NCI-H2227 (cell line): ENCODE results near the gene IGSF21.
A peak's percentile ranks its signal among the peaks of the same experiment; 100 is the strongest.

ENCODE experiments used
- DNase-seq: peaks from one replicate; lab custom pipeline; 2025; ENCODE audit not compliant: unreplicated experiment; lab: John Stamatoyannopoulos, UW

IGSF21 gene

DNA sequence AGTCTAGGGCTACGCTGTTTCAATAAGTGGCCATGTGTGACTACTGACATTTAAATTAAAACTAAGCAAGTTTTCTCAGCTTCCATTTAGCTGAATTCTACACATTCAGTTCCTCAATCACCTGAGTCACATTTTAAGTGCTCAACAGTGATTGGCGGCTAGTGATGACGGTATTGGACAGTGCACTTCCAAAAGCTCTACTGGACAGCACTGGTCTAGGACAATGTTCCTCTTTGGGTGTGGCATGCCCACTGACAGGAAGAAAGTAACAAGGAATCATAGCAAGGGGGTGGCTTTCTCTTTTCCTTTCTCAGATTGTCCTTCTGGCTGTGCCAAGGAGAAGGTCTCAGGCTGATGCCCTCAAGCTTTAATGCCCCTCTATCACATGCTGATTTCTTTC is 11.7 kb downstream of the IGSF21 start:
- DNase-seq: no peak

DNA sequence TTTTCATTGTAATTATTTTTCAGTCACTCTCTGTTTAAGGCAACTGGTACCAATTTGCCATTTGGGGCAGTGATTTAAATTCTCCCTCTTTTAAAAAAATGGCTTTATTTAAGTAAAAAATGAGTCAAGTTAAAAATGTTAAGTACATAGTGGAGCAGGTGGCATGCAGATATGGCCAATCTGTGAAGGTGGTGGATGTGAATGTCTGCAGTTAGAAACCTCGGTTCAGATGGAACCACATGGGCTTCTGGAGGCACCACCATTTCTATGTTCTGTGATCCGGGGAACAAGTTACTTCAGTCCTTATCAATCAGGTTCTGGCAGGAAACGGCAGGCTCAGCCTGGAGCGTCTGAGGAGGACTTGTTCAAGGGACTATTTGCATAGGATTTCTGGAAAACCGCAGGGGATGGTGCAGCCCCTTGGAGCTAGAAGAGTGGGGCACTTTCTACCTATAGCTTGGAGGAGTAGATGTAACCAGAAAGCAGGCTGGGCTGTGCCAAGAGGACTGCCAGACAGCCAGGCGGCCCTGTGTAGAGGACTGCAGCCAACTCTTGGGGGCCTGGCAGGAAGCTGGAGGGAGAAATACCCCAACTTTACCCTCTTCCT is 12.3 kb downstream of the IGSF21 start:
- no peak for DNase-seq

DNA sequence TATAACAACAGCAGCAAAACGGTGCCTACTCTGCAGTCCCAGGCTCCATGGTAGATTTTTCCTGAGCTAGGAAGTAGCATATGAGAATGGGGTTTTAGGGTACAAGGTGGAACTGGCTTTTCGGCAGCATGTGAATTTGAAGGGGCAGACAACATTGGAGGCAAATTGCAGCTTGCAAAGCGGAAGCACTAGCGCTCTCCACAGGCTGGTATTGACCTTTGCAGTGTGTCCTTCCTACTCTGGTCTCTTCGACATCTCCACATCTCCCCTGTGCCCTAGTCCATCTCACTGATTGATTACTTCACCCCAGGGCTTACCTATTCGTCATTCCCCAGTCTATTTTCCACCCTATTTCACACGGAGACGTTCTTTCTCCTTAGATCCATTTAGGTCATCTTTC is 13.0 kb downstream of the IGSF21 start:
- no peak for DNase-seq

DNA sequence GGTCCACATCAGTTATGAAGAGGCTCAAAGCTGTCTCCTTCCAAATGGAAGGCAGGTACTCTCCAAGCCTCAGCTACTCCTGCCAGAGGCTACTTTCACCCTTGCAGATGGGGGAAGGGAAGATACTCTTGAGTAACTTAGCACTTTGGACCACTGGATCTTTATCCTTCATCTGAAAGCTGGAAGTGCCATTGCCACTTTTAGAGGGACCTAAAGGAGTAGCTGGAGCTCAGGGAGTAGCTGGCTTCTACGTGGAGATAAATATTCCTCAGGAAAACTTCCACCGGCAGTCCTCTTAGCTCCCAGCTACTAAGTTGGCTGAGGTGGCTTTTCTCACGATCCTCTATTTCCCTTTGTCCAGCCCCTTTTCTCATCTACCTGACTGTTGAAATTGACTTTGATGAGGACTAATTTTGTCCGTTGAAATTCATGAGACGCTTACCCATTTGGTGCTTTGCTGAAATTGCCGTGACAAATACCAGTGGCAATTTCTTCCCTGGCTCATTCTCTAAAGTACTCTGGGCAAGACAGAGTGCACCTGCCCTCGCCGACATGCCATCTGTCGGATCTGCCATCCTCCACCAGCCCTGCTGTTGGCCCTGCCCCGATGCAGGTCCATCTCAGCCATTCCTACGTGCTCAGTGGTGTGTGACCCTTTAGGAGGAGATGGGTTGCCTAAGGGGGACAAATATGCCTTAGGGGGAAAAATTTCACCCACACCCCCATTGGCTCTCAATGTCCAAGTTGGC is 13.6 kb downstream of the IGSF21 start:
- no peak for DNase-seq

DNA sequence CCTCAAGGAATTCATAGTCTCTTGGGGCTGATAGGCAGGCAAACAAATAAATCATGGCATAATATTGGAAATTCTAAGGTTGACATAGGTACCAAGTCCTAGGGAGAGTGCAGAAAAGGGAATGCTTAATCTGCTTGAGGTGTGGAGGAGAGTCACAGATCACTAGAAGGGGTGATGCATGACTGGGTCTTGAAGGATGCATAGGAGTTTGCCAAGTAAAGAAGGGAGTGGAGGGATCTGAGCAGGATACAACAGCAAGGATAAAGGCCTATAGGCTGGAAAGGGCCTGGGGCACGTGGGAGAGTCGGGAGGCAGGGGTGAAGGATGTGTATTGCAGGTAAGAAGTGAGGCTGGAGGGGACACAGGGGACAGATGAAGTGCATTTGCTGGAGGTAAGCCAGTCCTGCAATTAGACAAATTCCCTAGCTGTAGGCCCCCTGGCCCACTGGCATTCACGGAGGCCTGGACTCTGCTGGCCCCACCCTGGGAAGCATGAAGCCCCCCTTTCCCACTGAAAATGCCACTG is 15.9 kb downstream of the IGSF21 start:
- DNase-seq: no peak

DNA sequence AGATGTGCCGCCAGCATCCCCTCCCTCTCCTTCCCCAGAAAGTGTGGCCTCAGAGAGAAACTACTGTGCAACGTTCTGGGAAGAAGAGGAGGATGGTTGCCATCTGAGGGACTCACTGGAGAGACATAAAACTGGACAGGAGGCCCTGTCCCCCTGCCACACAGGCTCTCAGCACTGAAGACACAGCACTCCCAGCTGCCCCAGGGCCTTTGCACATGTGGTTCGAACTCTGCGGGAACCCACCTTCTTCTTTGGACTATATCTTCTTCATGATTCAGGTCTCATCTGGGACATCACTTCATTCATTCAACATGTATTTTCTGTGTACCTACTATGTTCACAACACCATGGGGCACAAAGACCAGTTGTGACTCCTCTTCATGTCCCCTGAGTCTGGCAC is 17.4 kb downstream of the IGSF21 start:
- no peak for DNase-seq

DNA sequence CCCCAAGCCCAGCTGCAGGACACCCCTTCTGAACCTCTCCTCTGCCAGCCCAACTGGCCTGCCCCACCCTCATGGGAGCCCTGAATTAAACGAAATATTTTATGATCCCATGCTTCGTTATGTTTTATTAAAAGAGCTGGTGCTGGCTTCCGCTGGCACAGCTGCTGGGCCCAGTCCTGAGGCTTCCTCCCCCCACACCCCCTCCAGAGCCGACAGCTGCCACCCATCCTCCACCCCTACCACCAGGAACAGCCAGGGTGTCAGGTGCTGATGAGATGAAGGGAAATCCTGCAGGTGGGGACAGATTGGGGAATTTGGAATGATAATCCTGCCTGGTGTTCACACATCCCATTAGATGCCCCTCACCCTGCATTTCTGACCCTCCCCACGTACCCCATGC is 19.0 kb downstream of the IGSF21 start:
- no peak for DNase-seq

DNA sequence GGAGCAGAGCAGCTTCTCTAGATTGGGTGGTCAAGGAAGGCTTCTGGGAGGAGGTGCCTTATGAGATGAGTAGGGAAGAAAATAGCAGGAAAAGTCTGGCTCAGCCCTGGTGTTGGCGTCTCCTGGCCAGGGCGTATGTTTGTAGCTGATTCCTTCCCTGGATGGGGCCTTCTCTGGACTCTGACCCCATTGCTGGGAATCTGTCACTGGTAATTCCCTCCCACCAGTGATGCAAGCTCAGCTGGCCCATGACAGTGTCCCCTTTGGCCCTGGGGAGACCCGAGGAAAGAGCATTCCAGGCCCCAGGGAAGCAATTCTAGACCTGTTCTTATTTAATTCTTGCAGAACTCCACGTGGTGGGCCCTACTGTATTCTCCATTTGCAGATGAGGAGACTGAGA is 20.7 kb downstream of the IGSF21 start:
- no peak for DNase-seq

DNA sequence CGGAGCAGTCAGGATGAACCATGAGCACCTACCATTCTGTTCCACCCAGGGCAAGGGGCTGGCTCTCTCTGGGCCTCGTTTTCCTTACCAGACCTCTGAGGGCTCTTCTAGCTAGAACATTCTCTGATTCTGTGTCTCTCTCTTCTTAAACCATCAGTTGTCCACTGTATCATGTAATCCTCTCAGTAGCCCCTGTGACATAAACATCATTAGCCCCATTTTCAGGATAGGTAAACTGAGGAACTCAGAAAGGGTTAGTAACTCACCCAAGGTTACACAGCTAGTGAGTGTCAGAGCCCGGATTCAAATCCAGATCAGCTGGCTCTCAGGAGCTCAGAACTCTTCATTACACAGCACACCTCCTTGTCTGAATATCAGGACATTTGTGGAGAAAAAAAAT is 22.8 kb downstream of the IGSF21 start:
- DNase-seq: no peak

DNA sequence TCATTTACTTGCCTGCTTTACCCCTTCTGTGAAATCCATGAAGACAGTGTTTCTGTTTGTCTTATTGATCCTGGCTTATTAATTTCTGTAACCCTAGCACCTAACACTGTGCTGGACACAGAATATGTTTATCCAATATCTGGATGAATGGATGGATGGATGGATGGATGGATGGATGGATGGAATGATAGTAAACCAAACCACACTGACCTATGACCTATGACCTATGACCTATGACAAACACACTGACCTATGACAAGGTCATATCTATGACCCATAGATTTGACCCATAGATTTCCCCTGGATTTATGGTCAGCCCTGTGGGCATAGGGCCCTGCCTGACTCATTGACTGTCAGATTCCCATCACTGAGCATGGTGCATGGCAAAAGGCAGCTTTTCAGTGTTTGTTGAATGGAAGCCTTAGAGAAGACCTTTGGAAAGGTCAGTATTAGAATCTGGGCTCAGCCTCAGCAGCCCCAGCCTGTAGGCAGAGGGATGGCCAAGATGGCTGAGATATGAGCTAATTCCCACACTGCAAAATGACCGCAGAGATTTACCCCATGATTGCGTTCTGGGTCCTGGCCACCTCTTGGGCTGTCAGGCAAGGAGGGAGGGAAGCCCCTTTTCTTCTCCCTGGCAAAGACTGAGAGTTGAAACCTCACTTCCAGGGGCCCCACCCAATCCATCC is 24.6 kb downstream of the IGSF21 start:
- no peak for DNase-seq

DNA sequence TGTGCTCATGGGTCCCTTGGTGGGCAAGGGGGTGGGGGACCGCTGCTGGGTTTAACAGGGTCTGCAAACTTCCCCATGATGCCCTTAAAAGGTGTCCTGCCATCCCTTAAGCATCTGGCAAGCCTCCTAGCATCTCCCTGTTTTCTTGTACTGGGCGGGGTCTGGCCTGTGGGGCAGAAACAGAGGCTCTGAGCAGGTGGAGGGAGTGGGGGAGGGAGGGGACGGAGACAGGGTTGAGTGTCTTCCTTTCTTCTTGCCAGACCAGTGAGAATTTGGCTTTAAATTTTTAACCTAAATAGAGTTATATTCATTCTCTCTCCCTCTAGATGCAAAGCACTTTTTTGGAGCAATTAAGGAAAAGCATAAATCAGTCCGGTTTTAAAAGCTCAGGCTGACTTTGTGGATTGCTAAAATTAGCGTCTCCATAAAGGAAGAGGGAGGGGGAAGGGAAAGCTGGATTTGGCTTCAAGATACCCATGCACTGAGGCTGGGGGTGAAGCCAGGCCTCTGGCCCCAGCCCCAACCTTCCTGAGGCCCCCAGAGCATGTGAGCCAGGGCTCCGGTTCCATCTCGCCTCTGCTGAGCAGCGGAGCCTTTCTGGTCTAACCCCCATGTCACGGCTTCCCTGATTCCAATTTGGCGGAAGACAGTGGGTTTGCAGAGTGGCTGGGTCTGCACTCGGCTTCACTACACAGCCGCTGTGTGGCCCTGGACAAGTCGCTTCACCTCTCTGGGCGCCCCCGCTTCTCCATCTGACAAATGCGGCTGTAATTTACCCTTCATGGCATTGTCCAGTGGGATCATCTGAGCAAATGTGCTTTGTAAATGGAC is 25.3 kb downstream of the IGSF21 start:
- DNase-seq: peak; percentile 8

DNA sequence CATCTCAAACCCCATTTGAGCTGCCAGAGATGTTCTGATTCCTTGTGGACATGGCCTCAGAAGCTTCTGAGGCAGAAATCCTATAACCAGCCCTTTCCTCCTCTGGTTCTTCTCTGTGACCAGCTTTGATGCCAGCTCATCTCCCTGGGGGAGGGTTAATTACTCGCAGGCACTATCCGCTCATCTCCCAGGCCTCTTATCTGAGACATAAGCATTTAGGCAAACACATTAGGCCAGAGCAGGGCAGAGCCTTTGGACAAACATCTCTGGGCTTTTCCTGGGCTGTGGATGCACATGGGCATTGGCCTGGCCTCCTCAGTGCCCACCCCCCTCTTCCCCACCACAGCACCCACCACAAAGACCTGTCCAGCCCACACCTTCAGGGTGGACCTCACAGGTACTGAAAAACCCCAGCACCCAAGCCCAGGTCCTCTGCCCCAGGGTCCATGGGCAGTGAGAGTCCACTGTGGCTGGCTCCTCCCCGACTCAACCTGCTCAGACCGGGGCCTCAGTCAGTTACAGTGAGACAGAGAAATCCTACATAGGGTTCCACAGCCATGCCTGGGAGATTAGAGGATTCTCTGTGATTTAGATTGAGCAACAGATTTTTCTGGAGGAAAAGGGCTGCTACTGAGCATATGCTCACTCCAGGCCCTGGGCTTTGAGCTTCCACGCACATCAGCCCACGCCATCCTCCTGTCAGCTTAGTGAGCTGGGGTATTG is 26.9 kb downstream of the IGSF21 start:
- peak; percentile 16 for DNase-seq

DNA sequence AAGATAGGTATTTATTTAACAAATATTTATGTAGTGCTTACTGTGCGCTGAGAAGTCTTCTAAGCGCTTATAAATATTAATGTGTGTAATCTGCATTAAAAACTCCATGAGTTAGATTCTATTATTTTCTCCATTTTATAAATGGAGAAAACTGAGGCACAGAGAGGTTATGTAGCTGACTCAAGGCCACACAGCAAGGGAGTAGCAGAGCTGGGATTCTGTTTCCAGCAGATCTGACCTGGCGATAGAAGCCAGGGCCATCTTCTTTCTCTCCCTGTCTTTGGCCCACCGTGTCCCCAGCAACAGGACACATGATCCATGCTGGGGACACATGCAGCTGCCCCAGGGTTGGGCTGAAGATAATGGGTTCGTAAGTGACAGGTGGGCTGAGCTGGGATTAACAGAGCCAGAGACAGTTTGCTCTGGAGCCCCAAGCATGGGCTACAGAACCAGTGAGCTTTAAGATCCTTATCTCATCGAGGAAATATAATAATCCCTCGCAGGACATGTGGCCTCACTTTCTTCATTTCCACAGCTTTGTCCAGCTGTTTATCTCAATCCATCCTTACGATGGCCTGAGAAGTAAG is 30.3 kb downstream of the IGSF21 start:
- DNase-seq: no peak

DNA sequence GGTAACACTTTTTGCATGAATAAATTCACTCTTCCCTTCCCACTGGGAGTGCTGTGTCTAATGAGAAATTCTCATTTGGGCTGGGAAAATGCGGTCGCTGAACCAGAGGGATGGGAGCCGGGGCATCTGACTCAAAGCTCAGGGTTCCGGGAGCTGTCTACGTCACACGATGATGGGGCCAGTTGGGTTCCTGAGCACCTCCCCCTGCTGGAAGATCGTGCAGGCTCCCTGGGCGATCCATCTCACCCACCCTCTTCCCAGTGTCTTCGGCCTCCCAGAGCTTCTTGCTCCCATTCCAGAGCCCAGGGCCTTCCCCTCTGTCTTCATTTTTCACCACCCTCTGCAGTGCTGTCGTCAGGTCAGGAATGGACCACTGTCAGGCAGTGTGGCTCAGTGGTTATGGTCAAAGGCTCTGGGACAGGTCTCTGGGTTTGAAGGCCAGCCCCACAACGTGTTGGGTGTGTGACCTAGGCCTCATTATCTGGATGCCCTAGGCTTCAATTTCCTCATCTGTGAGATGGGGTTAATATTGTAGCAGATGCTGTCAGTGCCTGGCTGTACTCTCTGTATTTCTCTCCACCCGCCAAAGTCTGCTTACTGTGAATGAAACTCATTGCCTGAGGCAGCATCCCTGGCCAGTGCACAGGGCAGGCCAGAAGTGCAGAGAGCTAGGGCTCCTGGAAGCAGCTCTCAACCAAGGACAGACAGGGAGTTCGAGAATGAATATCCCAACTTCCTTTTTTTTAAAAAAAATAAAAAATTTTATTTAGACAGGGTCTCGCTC is 31.8 kb downstream of the IGSF21 start:
- no peak for DNase-seq

DNA sequence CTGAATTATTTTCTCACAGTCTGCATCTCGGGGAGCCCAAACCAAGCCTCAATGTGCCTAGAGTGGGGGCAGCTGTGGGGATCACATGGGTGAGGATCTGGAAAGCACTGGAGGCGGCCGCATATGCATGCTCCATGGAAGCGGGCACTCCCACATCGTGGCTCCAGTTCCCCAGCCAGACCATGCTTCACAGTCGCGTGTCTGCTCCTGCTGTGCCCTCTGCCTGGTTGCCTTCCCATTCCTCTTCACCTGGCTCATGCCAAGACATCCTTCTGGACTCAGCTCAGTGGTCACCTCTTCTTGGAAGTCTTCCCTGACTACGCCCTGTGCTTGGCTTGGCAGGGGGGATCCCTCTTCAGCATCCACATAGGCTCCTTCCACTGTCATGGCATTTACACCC is 32.8 kb downstream of the IGSF21 start:
- DNase-seq: no peak

DNA sequence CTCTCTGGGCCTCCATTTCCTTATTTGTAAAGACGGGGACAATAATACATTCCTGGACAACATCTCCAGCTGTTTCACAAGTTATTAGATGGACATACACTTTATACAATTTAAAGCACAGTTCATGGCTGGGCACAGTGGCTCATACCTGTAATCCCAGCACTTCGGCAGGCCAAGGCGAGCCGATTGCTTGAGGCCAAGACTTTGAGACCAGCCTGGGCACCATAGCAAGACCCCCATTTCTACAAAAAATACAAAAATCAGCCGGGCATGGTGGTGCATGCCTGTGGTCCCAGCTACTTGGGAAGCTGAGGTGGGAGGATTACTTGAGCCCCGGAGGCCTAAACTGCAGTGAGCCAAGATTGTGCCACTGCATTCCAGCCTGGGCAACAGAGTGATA is 34.1 kb downstream of the IGSF21 start:
- no peak for DNase-seq

DNA sequence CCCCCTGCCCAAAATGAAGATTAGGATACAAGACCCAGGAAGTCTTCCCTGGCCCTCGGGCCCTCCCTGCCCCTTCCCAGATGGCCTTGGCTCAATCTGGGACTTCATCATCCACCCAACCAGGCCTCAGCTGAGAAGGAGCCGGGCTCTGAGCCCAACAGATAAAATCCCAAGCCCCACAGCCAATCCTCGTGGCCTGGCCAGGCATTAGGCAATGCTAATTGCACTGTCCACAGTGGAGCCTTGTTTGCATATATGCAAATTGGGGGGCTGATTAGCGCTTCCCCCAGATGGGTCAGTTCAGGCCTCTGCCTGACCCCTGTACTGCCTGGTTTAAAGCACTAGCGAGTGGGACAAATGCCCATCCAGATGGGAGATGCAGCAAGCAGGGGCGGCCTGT is 34.9 kb downstream of the IGSF21 start:
- DNase-seq: no peak

DNA sequence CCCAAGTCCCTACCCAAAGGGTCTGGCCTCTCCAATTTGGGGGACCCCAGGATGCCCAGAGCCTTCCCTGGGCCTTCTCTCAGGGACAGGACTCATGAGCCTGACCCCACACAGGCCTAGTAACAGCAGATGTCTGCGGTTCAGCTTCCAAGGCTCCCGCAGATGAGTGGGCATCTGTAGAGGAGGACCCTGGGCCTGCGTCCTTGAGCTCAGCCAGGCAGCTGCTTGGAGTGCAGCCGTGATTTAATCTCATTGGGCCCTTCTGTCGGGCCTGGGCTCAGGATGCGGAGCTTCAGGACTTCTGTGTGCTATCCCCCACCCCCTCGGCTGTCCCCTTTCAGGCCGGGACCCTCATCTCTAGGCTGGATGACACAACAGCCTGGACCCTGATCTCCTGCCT is 35.4 kb downstream of the IGSF21 start:
- no peak for DNase-seq

DNA sequence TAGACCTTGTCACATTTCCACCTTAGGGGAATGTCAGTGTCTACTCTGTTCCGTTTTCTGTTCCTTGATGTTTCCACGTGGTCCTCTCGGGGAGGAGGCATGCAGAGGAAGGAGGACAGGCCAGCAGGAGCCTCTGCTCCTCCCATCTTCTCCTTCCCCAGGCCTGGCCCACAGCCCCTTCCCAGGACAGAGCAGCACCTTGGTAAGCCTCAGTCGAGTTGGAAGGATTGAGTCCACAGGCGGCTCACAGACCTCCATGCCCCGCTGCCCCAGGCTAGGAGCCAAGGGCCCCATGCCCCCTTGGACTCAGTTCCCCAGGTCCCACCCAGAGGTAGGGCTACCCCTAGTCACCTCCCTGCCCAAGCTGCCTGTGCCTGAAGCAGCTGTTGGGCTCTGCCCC is 36.5 kb downstream of the IGSF21 start:
- DNase-seq: no peak
